Embryonic facial prominence (tissue), 1 donor: ENCODE data around the gene RANBP10.
A peak's percentile ranks its signal among the peaks of the same experiment; 100 is the strongest.

Experiments used
- DNase-seq: peaks from one replicate; pipeline ENCODE4 v3.0.0-alpha.2; 2016; ENCODE audit errors: extremely low spot score

Gene RANBP10

DNA sequence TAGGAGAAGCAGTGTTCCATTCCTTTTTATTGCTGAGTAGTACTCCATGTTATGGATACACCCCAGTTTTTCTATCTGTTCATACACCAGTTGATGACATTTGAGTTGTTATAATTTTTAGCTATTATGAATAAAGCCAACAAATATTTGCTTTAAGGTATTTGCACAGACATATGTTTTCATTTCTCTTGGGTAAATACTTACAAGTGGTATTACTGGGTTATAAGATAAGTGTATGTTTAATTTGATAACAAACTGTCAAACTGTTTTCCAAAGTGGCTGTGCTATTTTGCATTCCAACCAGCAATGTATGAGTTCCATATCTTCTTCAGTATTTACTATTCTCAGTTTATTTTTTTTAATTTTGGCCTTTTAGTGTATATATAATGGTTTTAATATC lies 59.5 kb downstream of the RANBP10 start:
- DNase-seq = no peak

DNA sequence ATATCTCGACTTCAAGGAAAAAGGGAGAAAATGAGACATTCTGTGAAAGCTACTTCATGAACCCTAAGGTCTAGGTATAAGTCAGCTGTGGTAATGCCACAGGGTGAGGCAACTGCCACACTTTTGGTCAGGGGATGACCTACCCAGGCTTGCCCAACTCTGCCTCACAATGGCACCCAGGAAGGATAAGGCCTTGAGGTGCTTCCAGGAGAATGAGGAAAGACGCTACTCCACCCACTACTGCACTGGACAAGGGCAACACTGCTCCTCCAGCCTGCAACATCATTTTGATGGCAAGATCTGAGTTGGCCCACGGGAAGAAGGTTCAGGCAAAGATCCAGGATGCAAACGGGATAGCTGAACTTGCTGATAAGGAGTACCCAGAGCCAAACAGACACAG lies 65.2 kb downstream of the RANBP10 start:
- DNase-seq = no peak

DNA sequence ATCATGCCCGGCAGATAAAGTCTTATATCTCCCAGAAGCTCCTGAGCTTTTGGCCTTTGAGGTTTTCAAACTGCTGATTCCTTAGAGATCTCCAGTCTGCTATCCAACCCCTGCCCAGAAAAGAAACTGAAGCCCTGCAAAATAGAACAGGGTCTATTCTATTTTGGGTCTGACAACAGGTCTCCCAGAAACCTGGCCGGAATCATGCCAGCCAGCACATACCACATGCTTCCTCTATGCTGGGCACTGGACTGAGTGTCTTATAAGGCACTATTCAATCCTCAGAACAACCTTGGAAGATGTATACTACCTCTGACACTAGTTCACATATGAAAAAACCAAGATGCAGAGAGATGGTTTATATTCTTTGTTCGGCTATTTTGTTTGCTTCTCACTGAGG lies 66.0 kb downstream of the RANBP10 start:
- no peak for DNase-seq

DNA sequence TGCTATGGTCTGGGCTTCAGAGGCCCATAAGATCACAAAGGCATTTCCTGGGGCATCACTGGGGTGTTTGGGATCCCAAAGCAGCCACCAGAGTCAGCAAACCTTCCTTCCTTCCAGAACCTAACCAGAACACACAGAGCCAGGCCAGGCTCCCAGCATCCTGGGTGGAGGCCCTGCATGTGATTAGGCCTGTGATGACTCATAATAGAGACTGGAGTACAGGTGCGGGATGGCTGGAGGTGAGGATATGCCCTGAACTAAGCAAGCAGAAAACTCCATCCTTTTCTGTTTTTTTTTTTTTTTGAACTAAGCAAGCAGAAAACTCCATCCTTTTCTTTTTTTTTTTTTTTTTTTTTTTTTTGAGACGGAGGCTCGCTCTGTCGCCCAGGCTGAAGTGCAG lies 69.5 kb downstream of the RANBP10 start:
- no peak for DNase-seq

DNA sequence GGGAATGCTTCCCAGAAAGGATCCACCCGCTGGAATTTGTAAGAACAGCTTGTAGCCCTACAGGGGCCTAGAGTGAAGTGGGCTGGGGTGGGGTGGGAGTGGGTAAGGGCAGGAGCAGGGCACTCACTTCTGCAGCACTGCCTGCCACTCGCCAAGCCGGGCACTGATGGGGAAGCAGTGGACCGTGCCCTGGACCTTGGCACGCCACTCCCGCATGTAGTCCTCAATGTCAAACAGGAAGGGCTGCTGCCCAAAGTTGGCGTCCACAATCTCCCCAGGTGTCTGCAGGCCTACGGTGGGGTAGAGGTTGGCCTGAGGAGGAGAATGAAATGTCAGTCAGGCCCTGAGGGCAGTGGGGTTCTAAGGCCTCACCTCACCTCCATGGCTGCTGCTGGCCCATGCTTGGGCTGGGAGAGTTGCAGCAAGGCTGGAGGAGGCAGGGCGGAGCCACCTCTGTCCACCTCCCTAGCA lies 71.6 kb downstream of the RANBP10 start:
- DNase-seq = no peak

DNA sequence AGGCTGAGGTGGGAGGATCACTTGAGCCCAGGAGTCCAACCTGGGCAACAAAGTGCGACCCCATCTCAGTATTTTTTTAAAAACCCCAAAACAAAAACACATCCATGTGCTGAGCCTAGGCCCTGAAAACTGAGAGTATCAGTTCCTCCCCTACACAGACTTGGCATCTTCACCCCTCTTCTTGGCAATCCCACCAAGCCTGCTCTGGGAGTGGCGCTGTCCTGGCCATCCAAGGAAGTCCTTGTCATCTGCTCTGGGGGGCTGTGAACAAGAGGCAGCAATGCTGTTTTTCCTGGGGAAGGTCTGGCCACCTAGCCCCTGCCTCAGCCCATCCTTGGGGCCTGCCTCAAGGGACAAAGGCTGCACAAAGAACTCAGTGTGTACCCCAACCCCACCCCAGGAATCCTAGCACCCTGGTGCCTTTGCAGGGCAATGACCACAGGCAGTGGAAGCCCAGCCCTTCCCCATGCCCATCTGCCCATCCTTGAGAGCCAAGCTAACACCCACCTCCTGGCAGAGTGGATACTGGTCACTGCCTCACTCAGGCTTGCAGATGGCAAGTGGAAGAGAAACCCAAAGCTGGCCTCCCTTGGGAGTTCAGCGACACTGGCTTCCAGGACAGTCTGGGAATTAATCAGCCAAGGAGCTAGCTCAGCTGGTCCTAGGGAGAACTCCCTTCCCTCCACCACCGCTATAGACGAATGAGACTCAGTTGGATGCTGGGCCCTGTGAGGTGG lies 72.5 kb downstream of the RANBP10 start:
- DNase-seq = no peak

DNA sequence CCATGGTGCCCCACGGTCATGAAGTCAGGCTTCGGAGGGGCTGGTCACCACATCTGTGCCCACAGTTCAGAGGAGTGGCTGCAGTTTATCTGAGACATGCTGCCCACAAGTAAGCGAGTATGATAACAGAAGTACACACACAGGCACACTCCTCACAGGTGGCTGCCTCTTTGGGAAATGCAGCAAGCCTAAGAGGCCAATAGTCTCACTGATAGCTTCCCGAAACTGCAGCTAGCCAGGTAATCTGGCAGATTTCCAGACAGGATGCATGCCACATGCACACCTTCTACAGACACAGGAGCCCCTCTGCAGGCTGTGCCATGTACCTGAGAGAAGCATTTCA lies 74.6 kb downstream of the RANBP10 start:
- no peak for DNase-seq

DNA sequence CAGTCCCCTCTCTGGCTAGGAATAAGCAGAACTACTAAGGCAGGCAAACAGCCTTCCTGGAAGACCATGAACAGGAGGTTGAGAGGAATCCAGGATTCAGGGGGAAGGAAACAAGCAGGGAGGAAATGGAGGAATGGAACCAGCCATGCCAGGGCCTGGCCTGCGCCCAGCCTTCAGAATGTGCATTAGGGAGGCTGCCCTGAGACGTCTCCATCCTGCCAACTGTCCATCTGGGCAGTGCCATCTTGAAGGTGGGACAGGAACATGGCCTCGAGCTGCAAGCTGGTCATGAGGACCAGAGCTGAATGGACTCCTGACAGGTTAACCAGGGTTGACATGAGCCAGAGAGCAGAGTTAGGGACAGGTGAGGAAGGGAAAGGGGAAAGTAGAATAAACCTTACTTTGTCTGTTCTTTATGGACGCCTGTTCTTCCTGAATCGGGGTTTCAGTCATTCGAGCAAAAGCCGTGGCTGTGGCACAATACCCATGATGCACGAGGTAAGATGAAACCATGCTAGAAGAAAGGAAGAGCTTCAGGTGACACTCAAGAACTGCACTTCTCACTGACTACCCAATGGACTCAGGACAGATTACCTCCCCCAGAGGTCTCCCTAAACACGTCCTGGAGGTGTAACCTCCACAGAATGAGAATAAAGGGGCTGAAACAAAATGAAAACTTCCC lies 75.1 kb downstream of the RANBP10 start:
- no peak for DNase-seq

DNA sequence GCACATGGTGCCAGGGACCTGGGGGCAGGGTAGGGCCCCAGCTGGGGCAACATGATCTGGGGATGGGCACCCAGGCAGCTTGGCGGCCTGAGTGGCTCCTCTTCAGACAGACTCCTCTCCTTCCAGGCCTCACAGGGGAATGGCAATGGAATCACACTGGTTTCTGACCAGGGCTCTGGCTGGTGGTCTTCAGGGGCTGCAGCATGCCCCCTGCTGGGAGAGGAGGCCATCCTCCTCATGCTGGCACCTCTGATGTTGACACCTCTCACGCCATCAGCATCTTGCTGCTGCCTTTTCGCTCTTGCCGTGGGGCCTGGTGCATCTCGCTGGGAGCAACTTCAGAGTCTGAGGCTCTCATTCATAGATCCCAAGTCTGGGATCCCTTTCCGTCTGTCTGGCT lies 76.0 kb downstream of the RANBP10 start:
- peak; percentile 3 for DNase-seq

DNA sequence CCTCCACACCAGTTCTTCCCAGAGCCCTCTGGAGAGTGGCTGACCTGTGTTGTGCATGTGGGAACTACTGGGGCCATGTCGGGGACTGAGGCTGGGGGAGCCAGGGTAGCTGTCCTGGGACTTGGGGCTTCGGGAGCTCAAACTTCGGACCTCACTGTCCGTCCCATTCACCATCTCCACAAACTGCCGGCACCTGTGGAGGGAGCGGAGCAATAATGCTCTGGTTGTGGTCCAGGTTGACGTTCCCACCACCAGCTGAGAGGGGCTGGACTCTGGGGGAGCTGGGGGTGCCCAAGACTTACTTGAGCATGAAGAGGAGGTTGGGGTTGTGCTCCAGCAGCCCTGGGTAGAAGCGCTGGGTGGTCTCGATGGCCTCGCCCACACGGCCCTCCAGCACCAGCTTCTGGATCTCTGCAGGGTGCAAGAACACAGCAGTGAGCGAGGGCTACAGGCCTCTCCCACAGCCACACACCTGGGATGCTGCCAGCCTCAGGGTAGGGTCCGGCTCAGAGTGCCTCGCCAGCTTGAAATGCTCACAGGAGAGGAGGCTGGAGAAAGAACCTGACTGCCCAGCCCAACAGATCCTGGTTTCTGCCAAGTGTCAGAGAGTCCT lies 76.6 kb downstream of the RANBP10 start:
- DNase-seq = no peak

DNA sequence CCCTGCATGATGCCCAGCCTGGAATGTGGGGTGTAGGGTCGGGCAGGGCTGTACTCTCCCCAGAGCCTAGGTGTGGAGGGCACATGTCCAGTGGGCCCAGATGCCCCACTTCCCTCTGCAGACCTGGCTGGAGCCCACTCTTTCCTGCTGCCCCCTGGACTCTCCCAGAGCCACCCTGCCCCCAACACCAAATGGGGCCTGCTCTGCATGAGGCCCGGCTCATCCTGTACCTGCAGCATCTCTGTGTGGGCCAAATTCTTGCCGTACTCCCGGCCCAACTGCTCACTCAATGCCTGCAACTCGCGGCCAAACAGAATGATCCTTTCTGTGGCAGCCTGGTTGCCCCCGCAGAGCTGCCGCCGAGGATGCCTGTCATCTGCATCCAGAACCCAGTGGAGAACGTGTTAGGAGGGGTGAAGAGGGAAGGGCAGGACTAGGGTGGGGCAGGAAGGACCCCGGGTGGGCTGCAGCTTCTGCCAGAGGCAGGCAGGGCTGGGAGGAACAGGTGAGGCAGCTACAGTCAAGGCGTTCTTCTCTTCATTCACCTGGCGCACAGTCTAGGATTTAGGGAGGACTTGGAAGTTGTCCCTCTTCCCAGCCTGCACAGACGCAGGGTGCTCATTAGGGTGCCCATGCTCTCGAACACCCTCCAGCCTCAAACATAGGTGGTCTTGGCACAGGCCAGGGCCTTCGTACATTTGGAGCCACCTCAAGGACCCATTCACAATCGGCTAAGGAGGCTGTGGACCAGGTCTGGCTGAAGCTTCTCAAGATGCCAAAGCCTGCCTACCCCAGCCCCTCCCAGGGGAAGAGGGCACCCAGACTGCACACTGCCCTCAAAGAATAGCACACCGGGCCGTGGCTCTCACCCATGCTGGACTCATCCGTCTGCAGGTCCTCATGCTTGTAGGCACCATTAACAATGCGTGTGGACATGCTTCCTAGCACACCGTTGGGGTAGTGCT lies 78.6 kb downstream of the RANBP10 start:
- no peak for DNase-seq

DNA sequence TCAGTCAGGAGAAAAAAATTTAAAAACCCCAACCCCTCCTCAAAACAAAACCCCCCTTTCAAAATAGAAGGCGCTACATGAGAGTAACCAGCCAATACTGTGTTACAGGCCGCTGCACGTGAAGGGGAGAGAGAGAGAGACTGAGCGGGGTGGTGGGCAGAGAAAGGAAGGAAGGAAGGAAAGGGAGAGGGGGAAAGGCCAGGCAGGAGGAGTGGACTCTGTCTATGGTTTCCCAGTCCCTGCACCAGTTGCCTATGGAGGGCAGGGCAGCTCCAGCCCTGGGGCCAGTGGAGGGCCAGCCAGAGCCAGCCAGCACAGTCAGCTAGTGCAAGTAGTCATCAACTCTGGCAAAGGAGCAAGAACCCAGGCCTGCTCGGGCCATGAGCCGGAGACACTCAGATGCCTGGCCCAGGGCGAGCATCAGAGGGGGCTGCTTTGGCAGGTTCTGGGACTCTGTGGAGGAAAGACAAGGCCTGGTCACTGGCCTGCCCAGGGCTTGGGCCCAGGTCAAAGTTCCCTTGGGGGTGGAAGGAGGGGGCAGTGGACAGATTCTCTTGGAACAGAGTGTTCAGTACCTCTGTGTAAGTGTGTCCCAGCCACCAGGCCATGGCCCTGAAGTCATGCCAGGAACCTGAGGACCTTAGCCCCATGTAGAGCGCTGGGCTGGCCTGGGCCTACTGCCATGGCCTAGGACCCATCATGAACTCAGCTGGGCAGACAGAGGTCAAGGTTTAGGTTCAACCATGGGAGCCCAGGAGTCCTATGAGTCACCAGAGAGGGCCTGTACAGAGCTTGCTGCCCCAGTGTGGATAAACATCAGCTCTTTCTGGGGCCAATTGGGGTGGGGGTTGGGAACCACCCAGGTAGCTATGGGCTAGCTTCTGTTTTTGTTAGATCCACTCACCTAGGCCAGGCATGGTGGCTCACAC lies 80.0 kb downstream of the RANBP10 start:
- DNase-seq = no peak

DNA sequence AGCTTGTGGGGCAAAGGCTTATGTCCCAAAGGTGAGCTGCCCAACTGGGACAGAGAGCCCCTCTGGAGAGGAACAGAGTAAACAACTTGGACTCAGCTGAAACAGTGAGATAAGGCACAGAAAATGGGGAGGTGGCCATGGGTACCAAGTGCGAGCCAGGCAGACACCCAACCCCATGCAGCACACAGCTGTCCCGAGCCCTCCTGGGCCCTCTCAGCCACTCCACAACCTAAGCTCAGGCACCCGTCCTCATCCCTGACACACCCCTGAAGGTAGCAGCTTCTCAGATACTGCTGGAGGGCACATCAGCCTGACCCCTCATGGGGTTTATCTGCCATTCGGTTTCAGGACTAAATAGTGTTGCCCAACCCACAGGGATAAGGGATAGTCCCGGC lies 82.5 kb downstream of the RANBP10 start:
- no peak for DNase-seq

DNA sequence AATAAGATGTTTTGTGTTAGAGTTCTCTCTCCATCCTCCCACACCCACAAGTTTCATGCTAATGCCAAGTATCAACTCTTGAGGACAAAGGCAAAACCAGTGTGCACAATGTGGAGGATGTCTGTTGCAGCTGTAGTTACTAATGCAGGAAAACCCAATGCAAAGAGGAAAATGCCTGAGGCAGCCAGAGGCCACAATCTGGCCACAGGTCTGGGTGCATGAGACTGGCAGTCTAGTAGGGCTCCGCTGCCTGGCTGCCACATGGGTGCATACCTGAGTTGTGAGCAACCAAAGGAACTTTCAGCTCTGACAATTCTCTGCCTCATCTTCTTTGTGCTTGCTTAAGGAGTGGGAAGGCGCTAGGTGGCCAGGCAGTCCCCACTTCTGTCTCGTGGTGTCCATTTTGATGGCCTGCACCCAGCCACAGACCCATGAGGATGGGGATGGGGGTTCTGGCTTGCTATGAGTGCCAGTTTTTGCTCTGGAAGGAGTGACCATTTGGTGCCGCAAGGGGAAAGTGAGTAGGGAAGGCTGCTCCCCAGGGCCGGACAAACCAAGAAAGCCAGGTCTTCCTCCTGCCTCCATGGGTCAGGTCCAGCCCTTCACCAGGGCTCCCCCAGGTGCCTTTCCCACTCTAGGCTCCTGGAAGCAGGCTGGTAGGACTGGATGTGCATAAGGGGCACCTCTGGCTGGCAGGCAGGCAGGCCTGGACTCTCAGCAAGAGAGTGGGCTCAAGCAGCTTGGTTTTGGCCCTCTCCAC lies 83.0 kb downstream of the RANBP10 start:
- DNase-seq = no peak

DNA sequence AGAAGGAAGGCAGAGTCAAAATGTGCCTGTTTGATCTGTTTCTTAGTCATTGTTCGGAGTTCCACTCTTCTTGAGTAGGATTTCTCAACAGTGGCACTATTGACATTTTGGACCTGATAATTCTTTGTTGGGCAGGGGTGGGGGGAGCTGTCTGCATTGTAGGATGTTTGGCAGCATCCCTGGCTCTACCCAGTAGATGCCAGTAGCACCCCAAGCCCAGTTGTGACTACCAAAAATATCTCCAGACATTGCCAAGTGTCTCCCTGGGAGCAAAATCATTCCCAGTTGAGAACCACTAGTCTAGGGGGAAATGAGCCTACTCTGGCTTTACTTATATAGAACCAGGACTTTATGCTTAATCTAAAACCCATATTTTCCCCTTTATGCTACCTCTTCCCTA lies 86.1 kb downstream of the RANBP10 start:
- no peak for DNase-seq

DNA sequence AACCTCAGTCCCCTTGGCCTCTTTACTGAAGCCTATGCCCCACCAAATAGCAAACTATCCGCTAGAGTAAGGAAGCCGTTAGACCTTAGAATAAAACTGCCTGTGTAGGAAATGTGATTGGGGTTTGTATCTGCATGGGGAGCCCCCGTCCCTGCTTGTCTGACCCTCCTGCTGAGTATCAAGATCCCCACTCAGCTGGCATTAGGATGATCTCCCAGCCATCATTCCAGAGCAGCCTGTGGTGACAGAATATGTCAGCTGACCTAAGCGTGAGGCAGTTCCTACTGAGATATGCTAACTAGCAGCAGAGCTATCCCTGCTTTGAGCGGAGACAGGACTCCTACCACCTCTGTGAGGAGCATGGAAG lies 86.6 kb downstream of the RANBP10 start:
- DNase-seq = no peak

DNA sequence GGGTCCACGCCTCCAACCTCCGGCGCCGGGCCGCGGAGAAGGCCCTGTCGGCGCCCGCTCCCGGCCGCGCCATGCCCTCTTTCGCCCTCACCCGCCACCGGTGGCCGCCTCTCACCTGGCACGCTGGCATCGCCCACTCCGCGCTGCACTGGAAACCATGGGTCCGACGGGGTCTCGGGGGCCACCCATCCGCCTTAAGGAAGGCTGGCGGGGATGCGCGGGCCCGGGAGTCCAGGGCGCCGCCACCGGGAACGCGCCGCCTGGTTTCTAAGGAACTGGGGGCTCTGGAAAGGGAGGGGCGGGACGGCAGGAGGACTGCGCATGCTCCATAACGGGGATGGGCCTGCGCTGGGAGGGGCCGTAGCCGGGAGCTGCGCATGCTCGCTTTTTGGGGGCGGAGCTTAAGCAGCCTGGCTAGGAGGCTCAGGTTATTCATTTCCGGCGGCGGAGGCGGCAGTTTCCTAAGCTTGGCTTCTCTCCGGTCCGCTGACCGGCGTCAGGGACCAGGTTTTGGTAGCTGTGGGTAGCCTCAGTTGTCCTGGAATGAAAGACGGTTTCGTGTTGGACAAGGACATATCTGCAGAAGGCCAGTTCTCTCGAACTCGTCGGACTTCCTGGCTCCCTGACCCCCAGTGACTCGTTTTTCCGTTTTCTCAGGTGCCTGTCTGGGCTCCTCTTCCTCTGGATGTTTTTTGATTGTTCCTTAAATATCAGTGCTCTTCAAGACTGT lies 87.1 kb downstream of the RANBP10 start, which contains the start of gene GFOD2:
Gene GFOD2, minus strand, starts transcription at position 269 of the 730 bp plus-strand sequence. CDS start 33,601 bp downstream, outside the sequence.
- DNase-seq = peak; percentile 86

DNA sequence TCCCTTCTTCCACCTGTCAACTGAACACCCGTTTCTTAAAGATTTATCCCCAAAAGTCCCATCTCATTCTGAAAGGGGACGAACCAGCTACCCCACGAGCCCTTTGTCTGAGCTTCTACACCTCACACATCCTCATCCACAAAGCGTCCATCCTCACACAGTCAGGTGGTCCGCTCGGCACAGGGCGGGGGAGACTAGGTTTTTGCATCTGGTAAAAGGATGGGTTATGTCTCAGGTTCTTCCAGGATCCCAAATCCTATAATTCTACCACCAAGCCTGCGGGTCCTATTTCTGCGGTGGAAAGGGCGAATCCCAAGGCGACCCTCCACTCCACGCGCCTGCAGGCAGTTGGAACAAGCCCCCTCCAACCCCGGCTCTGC lies 87.7 kb downstream of the RANBP10 start:
- DNase-seq = no peak

DNA sequence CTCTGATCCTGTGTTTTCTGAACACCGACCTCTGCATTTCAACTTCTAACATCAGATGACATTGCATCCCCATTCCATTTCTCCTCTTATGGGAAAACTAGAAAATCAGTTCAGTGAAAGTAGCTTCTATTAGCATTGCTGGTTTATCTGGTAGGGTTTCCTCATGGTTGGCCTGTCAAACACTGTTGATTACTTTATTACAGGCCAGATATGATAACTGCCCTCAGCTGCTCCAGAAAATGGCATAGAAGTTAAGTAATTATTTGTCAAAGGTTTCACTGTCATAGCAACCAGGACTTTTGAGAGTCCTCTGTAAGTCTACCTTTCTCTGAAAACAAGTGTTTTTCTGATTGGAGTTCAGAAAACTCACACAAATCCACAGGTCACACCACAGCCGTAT lies 90.3 kb downstream of the RANBP10 start:
- no peak for DNase-seq
